C4-2B (cell line): ENCODE results near the gene ANK3.
A peak's percentile ranks its signal among the peaks of the same experiment; 100 is the strongest.

ENCODE experiments used
- H3K27ac ChIP-seq: fragments of 450-650 bp; 2 replicates; pipeline ENCODE4 v1.5.1; 2017
- CTCF ChIP-seq: fragments of 450-650 bp; conservative IDR thresholded peaks from 2 replicates; pipeline ENCODE4 v1.5.1; 2017; ENCODE audit warnings: mild to moderate bottlenecking
- ZFX ChIP-seq: fragments of 450-650 bp; IDR thresholded peaks from 2 replicates; pipeline ENCODE4 v1.6.1; 2017

The ANK3 gene

DNA sequence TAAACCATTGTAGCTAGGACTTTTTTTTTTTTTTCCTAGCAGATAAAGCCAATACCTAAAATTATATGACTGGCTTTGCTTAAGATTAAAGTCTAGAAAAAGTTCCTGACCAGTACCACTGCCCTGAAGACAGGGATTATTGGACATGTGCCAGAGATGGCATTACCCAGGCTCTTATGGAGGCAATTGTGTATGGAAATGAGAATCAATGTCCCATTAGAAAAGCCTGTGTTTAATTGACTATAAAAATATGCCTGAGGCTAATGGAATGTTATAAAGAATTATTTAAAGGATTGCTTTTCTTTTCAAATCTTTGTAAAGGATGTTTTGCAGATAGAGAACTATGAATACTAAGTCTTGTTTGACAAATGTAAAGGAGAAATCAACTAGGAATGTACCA, 196.7 kb downstream of the ANK3 start:
- TF ChIP-seq CTCF = no peak
- TF ChIP-seq ZFX = no peak

DNA sequence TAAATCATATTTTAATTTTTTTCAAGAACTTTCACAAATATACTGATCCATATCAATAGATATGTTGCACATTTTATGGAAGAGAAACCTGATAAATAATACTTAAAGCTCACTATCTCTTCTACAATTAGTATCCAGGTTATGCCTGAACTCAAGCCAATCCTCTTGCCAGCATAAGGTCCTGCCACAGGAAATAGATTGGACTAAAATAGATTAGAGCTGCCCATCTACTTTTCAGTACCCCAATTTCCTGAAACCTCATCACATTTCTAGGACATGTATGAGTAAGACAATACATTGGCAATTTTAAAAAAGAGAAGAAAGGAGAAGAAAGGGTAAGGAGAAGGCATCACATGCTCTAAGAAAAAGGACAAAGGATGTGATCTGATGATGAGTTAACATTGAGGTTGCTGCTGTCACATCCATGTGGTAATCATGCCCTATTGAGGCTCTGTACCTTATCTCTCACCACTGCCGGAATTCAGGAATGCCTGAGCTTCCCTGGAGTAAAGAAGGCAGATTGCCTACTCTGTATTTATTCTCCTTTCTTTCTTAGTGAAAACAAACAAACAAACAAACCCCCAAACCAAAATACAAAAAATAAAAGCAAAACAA, 199.7 kb downstream of the ANK3 start:
- TF ChIP-seq ZFX = no peak
- TF ChIP-seq CTCF = no peak
- H3K27ac ChIP-seq = no peak overlapping the region

More for the DNA sequence above, 196.7 kb downstream of the ANK3 start:
- no peak overlapping the region for H3K27ac ChIP-seq

- TF ChIP-seq CTCF = no peak
- no peak for TF ChIP-seq ZFX
Measured at GRCh38 chr10:60188548-60188947, 201.1 kb downstream of the ANK3 start.

GRCh38 chr10:60187691-60188090, 202.0 kb downstream of the ANK3 start:
- peak overlapping the region; percentile 73; the same call in 1 of the 2 replicates for H3K27ac ChIP-seq
- TF ChIP-seq CTCF (no peak), ZFX (no peak)

More at GRCh38 chr10:60188548-60188947, 201.1 kb downstream of the ANK3 start:
- peak overlapping the region; percentile 73; the same call in 1 of the 2 replicates for H3K27ac ChIP-seq

- TF ChIP-seq ZFX (no peak), CTCF (no peak)
- H3K27ac ChIP-seq = peak overlapping the region; percentile 66
Measured at GRCh38 chr10:60186315-60187071, 203.2 kb downstream of the ANK3 start.

GRCh38 chr10:60185421-60185820, 204.3 kb downstream of the ANK3 start:
- TF ChIP-seq ZFX = no peak
- TF ChIP-seq CTCF = no peak
- H3K27ac ChIP-seq = no peak overlapping the region

GRCh38 chr10:60182691-60183090, 207.0 kb downstream of the ANK3 start:
- no peak for TF ChIP-seq ZFX
- no peak for TF ChIP-seq CTCF
- H3K27ac ChIP-seq = no peak overlapping the region
